NT2/D1 (cell line): ENCODE measurements around the gene RBM22.

Experiments used
- YY1 ChIP-seq: IDR thresholded peaks from 2 replicates; pipeline ENCODE4 v1.6.1; 2011; ENCODE audit not compliant: insufficient read length, insufficient read depth
- ZNF274 ChIP-seq: IDR thresholded peaks from 2 replicates; pipeline ENCODE4 v1.6.1; 2011; ENCODE audit warnings: mild to moderate bottlenecking, low read depth, low read length

GRCh38 chr5:150750469-150750868 lies 49.6 kb upstream of the RBM22 start:
- TF ChIP-seq YY1 (no peak), ZNF274 (no peak)
